C4-2B (cell line): ENCODE measurements around the gene LMF2.

Experiments used
- CTCF ChIP-seq: fragments of 450-650 bp; conservative IDR thresholded peaks from 2 replicates; pipeline ENCODE4 v1.5.1; 2017; ENCODE audit warnings: mild to moderate bottlenecking
- ZFX ChIP-seq: fragments of 450-650 bp; IDR thresholded peaks from 2 replicates; pipeline ENCODE4 v1.6.1; 2017

- no peak for TF ChIP-seq CTCF
- TF ChIP-seq ZFX = no peak
These were observed 15.4 kb upstream of the LMF2 start for GRCh38 chr22:50522806-50523438.
